ENCODE data around the gene HORMAD2.
"Not testable (repeated sequence)": the region's sequence is repeated elsewhere in the genome, so short reads cannot be mapped to it uniquely, and the experiment has no call there.

HORMAD2 gene

DNA sequence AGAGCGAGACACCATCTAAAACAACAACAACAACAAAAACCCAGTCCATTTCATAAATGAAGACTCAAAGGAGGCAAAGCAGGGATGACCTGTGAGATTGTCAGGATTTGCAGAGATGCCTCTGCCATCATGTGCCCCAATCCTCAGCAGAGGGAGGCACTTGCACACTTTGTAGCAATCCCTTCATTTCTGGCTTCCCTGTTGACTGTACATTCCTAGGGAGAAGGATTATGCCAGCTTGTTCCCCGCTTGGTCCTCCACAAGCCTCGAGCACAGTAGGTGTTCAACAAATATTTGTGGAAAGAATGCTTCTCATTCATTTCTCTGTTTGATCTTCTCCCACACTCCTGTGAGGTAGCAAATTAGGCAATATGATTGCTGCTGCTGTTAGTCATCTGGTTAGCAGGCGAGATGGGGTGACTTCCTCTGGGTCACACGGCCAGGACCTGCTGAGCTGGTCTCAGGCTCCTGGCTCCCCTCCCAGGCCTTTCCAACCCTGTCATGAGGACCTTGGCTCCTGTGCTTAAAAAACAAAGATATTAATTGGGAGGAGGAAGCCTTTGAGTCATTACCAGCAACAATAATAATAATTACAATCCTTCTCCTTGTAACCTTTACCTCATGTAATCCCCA lies 132.2 kb downstream of the HORMAD2 start:
- no peak for DNase-seq

GRCh38 chr22:30212996-30213441 lies 132.8 kb downstream of the HORMAD2 start:
- no peak for DNase-seq

DNA sequence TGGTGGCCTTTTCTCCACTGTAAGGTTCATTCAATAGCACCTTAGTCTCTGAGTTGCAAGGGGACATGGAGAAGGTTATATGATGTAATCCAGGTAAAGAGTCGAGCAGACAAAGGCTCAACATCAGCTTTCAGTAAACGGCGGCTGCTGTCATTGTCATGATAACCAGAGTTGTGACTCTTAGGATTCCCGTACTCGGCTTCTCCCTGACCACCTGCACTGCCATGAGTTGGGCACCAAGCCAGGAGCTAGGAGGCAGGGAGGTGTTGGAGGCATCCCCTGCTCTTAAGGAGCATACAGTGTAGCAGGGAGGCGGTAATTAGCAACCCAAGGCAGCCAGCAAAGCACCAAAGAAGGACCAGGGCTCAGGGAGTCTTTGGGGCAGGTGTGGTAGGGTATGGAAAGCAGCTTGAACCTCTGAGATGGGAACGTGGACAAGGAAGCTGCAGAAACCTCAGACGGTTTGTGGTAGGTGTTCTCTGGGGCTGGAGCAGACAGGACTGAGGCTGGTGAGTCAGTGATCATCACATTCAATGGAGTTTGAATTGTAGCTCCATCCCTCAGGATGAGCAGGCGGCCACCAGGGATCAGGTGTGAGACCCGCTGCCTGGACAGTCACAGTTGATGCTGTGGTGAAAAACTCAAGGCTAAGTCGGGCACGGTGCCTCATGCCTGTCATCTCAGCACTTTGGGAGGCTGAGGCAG lies 134.6 kb downstream of the HORMAD2 start:
- no peak for DNase-seq

DNA sequence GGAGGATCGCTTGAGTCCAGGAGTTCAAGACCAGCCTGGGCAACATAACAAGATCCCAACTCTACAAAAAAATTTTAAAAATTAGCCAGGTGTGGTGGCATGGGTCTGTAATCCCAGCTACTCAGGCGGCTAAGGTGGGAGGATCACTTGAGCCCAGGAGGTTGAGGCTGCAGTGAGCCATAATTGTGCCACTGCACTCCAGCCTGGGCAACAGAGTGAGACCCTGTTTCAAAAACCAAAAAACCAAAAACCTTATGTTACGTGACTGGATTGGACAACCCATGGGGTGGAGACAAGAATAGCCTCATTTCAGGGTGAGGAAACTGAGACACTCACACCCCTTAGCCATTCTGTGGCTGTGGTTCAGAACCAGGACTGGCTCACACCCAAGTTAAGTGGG lies 136.0 kb downstream of the HORMAD2 start:
- not testable (repeated sequence) for DNase-seq

DNA sequence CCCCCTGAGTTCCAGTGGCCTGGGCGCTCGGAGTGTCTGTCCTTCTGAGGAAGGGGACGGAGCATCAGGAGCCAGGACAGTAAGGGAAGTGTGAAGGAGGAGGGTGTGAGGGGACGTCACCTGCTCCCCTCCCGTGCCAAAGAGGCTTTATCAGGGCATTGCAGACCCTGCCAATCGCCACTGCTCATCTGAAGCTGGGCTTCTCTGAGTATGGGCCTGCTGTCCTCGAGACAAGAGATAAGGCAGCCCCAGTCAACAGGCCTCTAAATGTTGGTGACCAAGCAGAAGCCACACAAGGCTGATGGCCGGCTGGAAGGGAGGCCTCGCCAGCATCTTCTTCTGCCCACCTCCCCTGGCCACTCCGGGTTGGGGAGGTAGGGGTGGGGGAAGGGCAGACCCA lies 136.4 kb downstream of the HORMAD2 start:
- DNase-seq: no peak

GRCh38 chr22:30217698-30218560 lies 137.7 kb downstream of the HORMAD2 start:
- no peak for DNase-seq

GRCh38 chr22:30219049-30219654 lies 138.9 kb downstream of the HORMAD2 start:
- DNase-seq: no peak

GRCh38 chr22:30219668-30220278 lies 139.5 kb downstream of the HORMAD2 start:
- no peak for DNase-seq

DNA sequence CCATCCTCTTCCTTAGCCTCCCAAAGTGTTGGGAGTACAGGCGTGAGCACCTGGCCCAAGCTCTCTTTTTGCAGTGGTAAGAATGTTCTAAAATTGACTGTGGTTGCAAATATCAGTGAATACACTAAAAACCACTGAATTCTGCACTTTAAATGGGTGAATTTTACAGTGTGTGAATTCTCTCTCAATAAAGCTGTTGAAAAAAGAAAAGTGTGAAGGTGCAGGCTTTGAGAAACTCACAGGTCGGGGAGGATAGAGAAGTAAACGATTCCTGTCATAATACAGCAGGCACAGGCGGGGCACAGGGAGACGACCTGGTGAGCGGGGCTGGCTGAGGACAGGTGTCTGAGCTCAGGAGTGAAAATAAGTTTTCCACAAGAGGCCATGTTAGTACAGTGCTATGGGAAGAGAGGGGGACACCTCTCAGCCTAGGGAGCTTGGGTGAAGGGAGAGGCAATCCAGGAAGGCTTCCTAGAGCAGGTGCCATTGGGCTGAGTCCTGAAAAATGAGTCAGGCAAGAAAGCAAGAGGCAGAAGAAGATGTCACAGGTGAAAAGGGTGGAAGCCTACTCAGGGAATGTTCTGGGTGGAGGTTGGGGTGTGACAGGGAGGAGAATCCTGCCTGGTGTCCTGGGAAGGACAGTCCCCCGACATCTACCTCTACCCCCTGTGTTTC lies 140.2 kb downstream of the HORMAD2 start:
- DNase-seq: no peak

DNA sequence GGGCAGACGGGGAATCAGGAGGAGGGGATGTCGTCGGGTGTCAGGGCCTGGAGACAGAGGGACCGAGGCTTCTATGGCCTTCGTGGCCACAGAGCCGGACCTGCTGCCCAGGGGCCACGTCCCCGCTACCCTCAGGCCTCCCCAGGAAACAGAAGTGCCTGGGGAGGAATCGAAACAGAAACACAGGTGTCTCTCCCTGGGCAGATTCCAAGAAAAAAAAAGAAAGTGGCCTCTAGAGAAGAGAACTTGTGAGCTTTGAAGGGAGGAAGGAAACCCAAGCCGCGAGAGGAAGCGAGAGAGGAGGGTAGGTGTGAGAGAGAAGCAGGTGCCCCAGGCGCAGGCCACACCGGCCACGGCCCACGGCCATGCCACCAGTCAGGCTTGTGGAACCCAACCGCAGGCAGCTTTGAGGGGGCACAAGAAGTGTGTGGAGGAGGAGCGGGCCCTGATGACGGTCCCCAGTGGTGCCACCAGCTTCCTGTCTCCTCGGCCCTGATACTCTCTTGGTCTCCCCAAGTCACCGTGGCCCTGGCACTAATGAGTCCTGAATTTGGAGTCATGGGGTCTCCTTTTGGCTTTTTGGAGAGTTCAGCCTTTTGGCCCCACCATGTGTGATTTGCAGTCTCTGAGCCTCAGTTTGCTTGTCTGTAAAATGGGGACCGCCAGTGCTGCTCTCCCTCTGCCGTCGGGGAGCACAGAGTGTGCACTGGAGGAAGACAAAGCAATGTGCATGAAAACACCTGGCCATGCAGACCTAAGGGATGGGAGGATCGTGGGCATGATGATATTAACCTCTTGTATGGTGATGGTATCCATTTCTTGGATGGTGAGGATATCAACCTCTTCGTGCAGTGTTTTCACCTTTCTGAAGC lies 141.1 kb downstream of the HORMAD2 start:
- no peak for DNase-seq

- DNase-seq: no peak
Measured at GRCh38 chr22:30222321-30222720, 142.1 kb downstream of the HORMAD2 start.

- no peak for DNase-seq
Measured at GRCh38 chr22:30223303-30223702, 143.0 kb downstream of the HORMAD2 start.

DNA sequence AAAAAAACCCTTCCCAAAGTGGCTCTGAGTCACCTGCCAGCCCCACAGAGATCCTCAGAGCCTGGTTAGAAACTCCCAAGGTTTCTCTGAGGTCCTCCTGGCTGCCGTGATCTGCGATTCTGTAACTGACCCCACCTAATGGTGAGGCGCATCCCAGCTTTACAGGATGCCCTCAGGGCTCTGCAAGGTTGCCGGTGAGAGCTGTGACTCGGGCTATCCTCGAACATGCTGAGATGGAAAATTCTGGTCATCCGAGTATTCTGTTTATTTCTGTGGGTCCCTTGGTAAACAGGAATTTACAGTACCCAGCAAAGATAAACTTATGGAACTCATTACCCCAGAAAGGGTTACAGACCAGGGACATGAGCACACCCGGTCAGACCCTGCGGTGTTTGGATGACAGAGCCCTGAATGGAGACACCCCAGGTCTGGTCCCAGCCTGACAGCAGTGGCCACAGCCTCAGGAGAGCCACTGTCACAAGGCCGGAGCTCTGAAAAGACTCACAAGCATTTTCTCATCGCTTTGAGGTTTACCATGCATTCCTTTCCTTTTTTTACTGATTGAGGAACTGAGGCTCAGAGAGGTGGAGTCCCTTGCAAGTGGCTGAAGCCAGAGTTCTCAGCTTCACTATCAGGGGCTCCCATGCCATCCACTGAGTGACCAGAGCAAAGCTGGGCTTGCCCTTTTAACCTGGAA lies 144.0 kb downstream of the HORMAD2 start:
- no peak for DNase-seq

GRCh38 chr22:30225220-30225927 lies 145.1 kb downstream of the HORMAD2 start:
- DNase-seq: no peak

GRCh38 chr22:30226192-30226832 lies 146.0 kb downstream of the HORMAD2 start:
- DNase-seq: no peak

All from NCI-H2081 treated with DMSO at 0.1 percent for 48 hours (cell line).